ENCODE data around the gene ANKZF1. TPM values are rescaled to one million over a fixed set of nuclear protein-coding genes. Genes with fewer than 3 reads are reported as not detected.
A peak's percentile ranks its signal among the peaks of the same experiment; 100 is the strongest.
"Not testable (repeated sequence)": the region's sequence is repeated elsewhere in the genome, so short reads cannot be mapped to it uniquely, and the experiment has no call there.

Gene ANKZF1
- polyA plus RNA-seq, 2 donors: 20.4 to 40.7 TPM

- H3K4me3 ChIP-seq (ENCODE audit: low read depth in 1 of 2, low read length in 2 of 2): peak within 1 kb of the TSS; percentile 68 to 84
- H3K36me3 ChIP-seq (ENCODE audit: control insufficient read depth in 2 of 2, insufficient read depth in 2 of 2, low read length in 1 of 2): peaks cover 6 to 17% of the 10 kb centered on the region in 2 donors
- H3K27me3 ChIP-seq (ENCODE audit: control insufficient read depth in 1 of 2, insufficient read depth in 2 of 2, low read length in 2 of 2): no peaks in the 10 kb centered on the region
- WGBS, 2 donors: 1 to 3% methylated on average over 49 of the region's 49 CpGs
- peak within 1 kb of the TSS; percentile 90 to 91 for H3K27ac ChIP-seq (ENCODE audit: low read depth in 2 of 2, low read length in 1 of 2)
- H3K9me3 ChIP-seq (ENCODE audit: control insufficient read depth in 2 of 2, insufficient read depth in 1 of 2, low read depth in 1 of 2, low read length in 1 of 2): no peaks in the 10 kb centered on the region
- H3K4me1 ChIP-seq (ENCODE audit: control insufficient read depth in 2 of 2, insufficient read depth in 2 of 2, low read length in 1 of 2): peaks cover 13 to 36% of the 10 kb centered on the region in 2 donors
Measured at GRCh38 chr2:219252900-219253752, 23.5 kb downstream of the ANKZF1 start, which contains the start of gene TUBA4B. Gene TUBA4B, plus strand, starts transcription at chr2:219253243. Its CDS starts 165 bp downstream, at chr2:219253408.

- Histone ChIP-seq H3K36me3 (ENCODE audit: control insufficient read depth in 2 of 2, insufficient read depth in 2 of 2, low read length in 1 of 2) (peaks cover 3 to 14% of the 10 kb centered on the region in 2 donors), H3K27me3 (ENCODE audit: control insufficient read depth in 1 of 2, insufficient read depth in 2 of 2, low read length in 2 of 2) (no peaks in the 10 kb centered on the region), H3K4me1 (ENCODE audit: control insufficient read depth in 2 of 2, insufficient read depth in 2 of 2, low read length in 1 of 2) (peaks cover 8 to 30% of the 10 kb centered on the region in 2 donors), H3K9me3 (ENCODE audit: control insufficient read depth in 2 of 2, insufficient read depth in 1 of 2, low read depth in 1 of 2, low read length in 1 of 2) (no peaks in the 10 kb centered on the region), H3K4me3 (ENCODE audit: low read depth in 1 of 2, low read length in 2 of 2) (peak within 1 kb of the TSS; percentile 68 to 84), H3K27ac (ENCODE audit: low read depth in 2 of 2, low read length in 1 of 2) (peak within 1 kb of the TSS; percentile 90 to 91)
- WGBS, 2 donors: 0 to 1% methylated on average over 74 to 76 of the region's 76 CpGs
Measured at GRCh38 chr2:219253753-219254589, 24.4 kb downstream of the ANKZF1 start, which contains the start of gene TUBA4A. Gene TUBA4A, minus strand, starts transcription at chr2:219253918. Its CDS starts 60 bp downstream, at chr2:219253858.

- H3K9me3 ChIP-seq (ENCODE audit: control insufficient read depth in 2 of 2, insufficient read depth in 1 of 2, low read depth in 1 of 2, low read length in 1 of 2): no peaks in the 10 kb centered on the region
- peaks cover 8 to 25% of the 10 kb centered on the region in 2 donors for H3K4me1 ChIP-seq (ENCODE audit: control insufficient read depth in 2 of 2, insufficient read depth in 2 of 2, low read length in 1 of 2)
- H3K27ac ChIP-seq (ENCODE audit: low read depth in 2 of 2, low read length in 1 of 2): peak overlapping the region; percentile 86 to 87
- peak overlapping the region; percentile 68 to 84 for H3K4me3 ChIP-seq (ENCODE audit: low read depth in 1 of 2, low read length in 2 of 2)
- H3K36me3 ChIP-seq (ENCODE audit: control insufficient read depth in 2 of 2, insufficient read depth in 2 of 2, low read length in 1 of 2): peaks cover 3 to 14% of the 10 kb centered on the region in 2 donors
- 24% methylated on average over 12 of the region's 12 CpGs for WGBS, 2 donors
- H3K27me3 ChIP-seq (ENCODE audit: control insufficient read depth in 1 of 2, insufficient read depth in 2 of 2, low read length in 2 of 2): no peaks in the 10 kb centered on the region
Measured at GRCh38 chr2:219254590-219255201, 25.1 kb downstream of the ANKZF1 start.

- not testable (repeated sequence) for H3K27me3 ChIP-seq (ENCODE audit: control insufficient read depth in 1 of 2, insufficient read depth in 2 of 2, low read length in 2 of 2); H3K4me3 ChIP-seq (ENCODE audit: low read depth in 1 of 2, low read length in 2 of 2); H3K4me1 ChIP-seq (ENCODE audit: control insufficient read depth in 2 of 2, insufficient read depth in 2 of 2, low read length in 1 of 2); H3K36me3 ChIP-seq (ENCODE audit: control insufficient read depth in 2 of 2, insufficient read depth in 2 of 2, low read length in 1 of 2); H3K9me3 ChIP-seq (ENCODE audit: control insufficient read depth in 2 of 2, insufficient read depth in 1 of 2, low read depth in 1 of 2, low read length in 1 of 2); H3K27ac ChIP-seq (ENCODE audit: low read depth in 2 of 2, low read length in 1 of 2)
- WGBS, 2 donors: 86 to 91% methylated on average over 10 of the region's 10 CpGs
Measured at GRCh38 chr2:219258942-219259341, 29.3 kb downstream of the ANKZF1 start.

GRCh38 chr2:219261024-219261855, 31.6 kb downstream of the ANKZF1 start:
- Histone ChIP-seq H3K4me3 (ENCODE audit: low read depth in 1 of 2, low read length in 2 of 2) (no peak overlapping the region), H3K9me3 (ENCODE audit: control insufficient read depth in 2 of 2, insufficient read depth in 1 of 2, low read depth in 1 of 2, low read length in 1 of 2) (no peaks in the 10 kb centered on the region)
- WGBS, 2 donors: 63 to 71% methylated on average over 5 of the region's 5 CpGs

GRCh38 chr2:219266232-219266631, 36.6 kb downstream of the ANKZF1 start:
- Histone ChIP-seq H3K27ac (ENCODE audit: low read depth in 2 of 2, low read length in 1 of 2) (no peak overlapping the region), H3K4me1 (ENCODE audit: control insufficient read depth in 2 of 2, insufficient read depth in 2 of 2, low read length in 1 of 2) (peaks cover 0 to 2% of the 10 kb centered on the region in 2 donors), H3K9me3 (ENCODE audit: control insufficient read depth in 2 of 2, insufficient read depth in 1 of 2, low read depth in 1 of 2, low read length in 1 of 2) (no peaks in the 10 kb centered on the region), H3K36me3 (ENCODE audit: control insufficient read depth in 2 of 2, insufficient read depth in 2 of 2, low read length in 1 of 2) (no peaks in the 10 kb centered on the region), H3K27me3 (ENCODE audit: control insufficient read depth in 1 of 2, insufficient read depth in 2 of 2, low read length in 2 of 2) (no peaks in the 10 kb centered on the region), H3K4me3 (ENCODE audit: low read depth in 1 of 2, low read length in 2 of 2) (no peak overlapping the region)
- WGBS, 2 donors: 62 to 72% methylated on average over 5 of the region's 5 CpGs

More at GRCh38 chr2:219261024-219261855, 31.6 kb downstream of the ANKZF1 start:
- H3K36me3 ChIP-seq (ENCODE audit: control insufficient read depth in 2 of 2, insufficient read depth in 2 of 2, low read length in 1 of 2): no peaks in the 10 kb centered on the region
- H3K27me3 ChIP-seq (ENCODE audit: control insufficient read depth in 1 of 2, insufficient read depth in 2 of 2, low read length in 2 of 2): no peaks in the 10 kb centered on the region
- no peaks in the 10 kb centered on the region for H3K4me1 ChIP-seq (ENCODE audit: control insufficient read depth in 2 of 2, insufficient read depth in 2 of 2, low read length in 1 of 2)
- H3K27ac ChIP-seq (ENCODE audit: low read depth in 2 of 2, low read length in 1 of 2): no peak overlapping the region

GRCh38 chr2:219266886-219267285, 37.3 kb downstream of the ANKZF1 start:
- Histone ChIP-seq H3K27ac (ENCODE audit: low read depth in 2 of 2, low read length in 1 of 2) (no peak overlapping the region), H3K27me3 (ENCODE audit: control insufficient read depth in 1 of 2, insufficient read depth in 2 of 2, low read length in 2 of 2) (no peaks in the 10 kb centered on the region), H3K9me3 (ENCODE audit: control insufficient read depth in 2 of 2, insufficient read depth in 1 of 2, low read depth in 1 of 2, low read length in 1 of 2) (no peaks in the 10 kb centered on the region), H3K4me1 (ENCODE audit: control insufficient read depth in 2 of 2, insufficient read depth in 2 of 2, low read length in 1 of 2) (peaks cover 0 to 2% of the 10 kb centered on the region in 2 donors), H3K4me3 (ENCODE audit: low read depth in 1 of 2, low read length in 2 of 2) (no peak overlapping the region), H3K36me3 (ENCODE audit: control insufficient read depth in 2 of 2, insufficient read depth in 2 of 2, low read length in 1 of 2) (no peaks in the 10 kb centered on the region)
- WGBS, 2 donors: 88 to 100% methylated on average over 1 of the region's 1 CpG

- Histone ChIP-seq H3K9me3 (ENCODE audit: control insufficient read depth in 2 of 2, insufficient read depth in 1 of 2, low read depth in 1 of 2, low read length in 1 of 2) (no peaks in the 10 kb centered on the region), H3K4me3 (ENCODE audit: low read depth in 1 of 2, low read length in 2 of 2) (no peak overlapping the region), H3K27me3 (ENCODE audit: control insufficient read depth in 1 of 2, insufficient read depth in 2 of 2, low read length in 2 of 2) (no peaks in the 10 kb centered on the region), H3K27ac (ENCODE audit: low read depth in 2 of 2, low read length in 1 of 2) (no peak overlapping the region), H3K36me3 (ENCODE audit: control insufficient read depth in 2 of 2, insufficient read depth in 2 of 2, low read length in 1 of 2) (no peaks in the 10 kb centered on the region), H3K4me1 (ENCODE audit: control insufficient read depth in 2 of 2, insufficient read depth in 2 of 2, low read length in 1 of 2) (peaks cover 0 to 2% of the 10 kb centered on the region in 2 donors)
- WGBS, 2 donors: 80 to 91% methylated on average over 2 of the region's 2 CpGs
Measured at GRCh38 chr2:219268294-219268693, 38.7 kb downstream of the ANKZF1 start.
